ENCODE data around the gene NPR3.

NPR3 gene

GRCh38 chr5:32814620-32815019 is 103.5 kb downstream of the NPR3 start:
- no peak for DNase-seq

DNA sequence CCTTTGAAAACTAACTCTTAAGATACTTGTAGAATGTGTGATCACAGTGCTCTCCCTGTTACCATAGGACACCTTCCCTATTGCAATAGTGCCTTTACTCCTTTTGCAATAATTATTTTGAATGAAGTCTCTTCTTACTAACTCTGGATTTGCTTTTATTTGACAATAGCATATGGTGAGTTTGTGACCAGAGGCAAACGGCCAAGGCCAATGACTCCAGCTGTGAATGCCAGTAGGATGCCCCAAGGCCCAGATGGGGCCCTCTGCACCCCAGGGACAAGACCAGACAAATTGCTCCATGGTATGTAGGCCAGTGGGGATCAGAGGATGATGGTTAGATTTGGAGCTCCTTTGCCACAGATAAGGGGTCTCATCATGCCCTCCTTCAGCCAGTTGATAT is 116.9 kb downstream of the NPR3 start:
- no peak for DNase-seq

DNA sequence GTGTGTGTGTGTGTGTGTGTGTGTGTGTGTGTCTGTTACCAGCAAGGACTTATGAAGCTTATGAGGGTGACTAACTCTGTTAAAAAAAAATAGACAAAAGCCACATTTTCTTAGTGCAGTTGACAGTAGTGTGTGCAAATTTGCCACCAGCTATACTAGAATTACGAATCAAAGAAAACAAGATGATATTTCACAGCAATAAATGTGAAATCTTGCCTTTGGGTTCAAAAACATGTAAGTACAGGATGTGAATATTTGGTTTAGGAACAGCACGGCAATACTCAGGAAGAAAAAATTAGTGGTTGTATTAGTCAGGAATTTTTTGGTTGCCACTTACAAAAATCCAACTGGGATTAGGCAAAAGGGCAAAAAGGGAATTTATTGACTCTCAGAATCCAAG is 117.4 kb downstream of the NPR3 start:
- no peak for DNase-seq

GRCh38 chr5:32831624-32832023 is 120.5 kb downstream of the NPR3 start:
- DNase-seq: no peak

DNA sequence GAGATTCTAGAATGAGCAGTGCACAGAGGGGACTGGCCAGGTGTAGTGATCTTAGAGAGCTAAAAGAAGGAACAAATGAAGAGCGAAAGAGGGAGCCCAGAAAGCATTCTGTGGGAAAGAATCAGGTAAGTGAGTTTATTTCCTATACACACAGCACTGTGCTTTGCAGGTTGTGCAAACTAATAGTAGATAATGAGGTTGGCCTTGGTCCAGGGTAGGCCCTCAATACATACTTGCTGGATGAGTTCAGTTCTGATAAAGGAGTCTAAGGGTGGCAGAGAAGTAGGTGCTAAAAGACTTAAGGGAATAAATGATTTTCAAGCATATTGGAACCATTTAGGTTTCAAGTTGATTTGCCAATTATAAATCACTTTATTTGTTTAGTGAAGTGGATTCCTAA is 122.0 kb downstream of the NPR3 start:
- DNase-seq: no peak

DNA sequence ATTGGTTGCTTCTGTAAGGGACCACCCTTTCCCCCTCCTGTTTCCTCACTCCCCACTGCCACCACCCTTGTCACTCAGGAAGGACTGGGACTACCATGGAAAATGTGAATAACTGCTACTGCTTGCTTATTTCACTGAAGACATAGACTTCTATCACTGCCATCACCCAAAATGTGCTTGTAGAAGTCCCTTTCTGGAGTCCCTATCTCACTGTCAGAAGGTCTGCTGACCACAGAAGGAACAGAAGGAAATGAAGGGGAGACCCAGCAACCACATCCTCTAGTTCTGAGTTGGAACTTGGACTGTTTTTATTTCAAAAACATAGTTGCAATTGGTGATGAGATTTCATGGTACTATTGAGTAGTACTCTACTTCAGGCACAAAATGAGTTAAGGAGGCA is 122.5 kb downstream of the NPR3 start:
- no peak for DNase-seq

DNA sequence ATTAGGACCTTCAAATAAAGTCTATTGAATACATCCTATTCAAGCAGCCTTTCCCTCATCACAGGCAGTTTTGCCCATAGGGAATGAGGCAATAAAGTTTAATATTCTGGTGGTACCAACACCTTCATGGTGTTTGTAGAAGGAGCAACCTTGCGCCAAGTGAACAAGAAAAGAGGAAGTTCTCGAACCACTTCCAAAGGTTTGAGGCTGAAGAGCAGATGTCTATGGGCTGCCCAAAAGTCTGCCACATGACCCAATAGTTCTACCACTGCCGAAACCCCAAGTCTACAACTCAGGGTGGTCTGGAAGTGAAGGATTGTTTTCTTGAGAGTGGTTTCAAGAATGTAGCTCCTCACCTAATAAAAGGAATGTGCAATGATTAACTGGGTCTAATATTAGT is 123.1 kb downstream of the NPR3 start:
- DNase-seq: no peak

- DNase-seq: no peak
Measured at GRCh38 chr5:32836176-32836575, 125.1 kb downstream of the NPR3 start.

DNA sequence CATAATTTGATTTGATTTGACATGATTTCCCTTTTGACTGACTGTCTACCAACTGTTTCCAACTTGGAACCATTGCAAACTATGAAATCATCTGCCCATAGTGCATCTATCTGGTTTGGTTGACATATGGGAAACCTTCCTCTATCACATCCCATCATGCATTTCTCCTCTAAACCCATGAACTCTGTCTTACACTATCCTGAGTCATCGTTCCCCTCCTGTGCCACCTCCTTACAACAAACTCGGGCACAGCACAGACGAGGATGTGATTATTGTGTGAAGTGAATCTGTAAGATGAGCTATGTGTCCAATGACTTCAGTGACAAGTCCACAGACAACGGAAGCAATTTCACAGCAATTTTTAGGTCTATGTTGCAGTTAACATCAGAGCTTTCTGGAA is 126.1 kb downstream of the NPR3 start:
- no peak for DNase-seq

DNA sequence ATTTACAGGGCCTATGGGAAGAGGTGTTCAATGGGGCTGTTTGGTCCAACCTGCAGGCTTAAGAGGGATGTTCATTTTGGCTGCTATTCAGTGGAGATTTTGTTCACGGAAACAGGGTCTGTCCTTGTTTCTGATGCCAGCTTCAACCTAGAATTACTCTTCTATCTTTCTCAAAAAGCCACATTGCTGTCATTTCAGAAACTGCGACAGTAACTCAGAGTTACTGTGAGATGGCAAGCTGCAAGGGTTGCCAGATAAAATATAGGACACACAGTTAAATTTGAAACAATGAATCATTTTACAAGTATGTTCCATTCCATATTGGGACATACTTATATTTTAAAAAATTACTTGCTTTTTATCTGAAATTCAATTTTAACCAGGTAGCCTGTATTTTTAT is 128.0 kb downstream of the NPR3 start:
- no peak for DNase-seq

DNA sequence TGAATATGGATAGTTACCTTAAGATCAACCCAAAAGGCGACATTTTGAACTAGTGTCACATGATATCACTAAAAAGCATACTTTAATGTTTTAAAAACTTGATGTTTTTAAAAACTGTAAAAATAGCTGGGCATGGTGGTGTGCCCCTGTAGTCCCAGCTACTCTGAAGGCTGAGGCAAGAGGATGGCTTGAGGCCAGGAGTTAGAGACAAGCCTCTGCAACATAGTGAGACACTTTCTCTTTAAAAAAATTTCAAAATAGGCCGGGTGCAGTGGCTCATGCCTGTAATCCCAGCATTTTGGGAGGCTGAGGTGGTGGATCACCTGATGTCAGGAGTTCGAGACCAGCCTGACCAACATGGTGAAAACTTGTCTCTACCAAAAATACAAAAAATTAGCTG is 129.5 kb downstream of the NPR3 start:
- no peak for DNase-seq
